HuH-7.5 (cell line): Measurements from ENCODE around the gene PIEZO2.
A peak's percentile ranks its signal among the peaks of the same experiment; 100 is the strongest.

Source experiments
- DNase-seq: peaks from one replicate; pipeline ENCODE4 v3.0.0; 2011; ENCODE audit warnings: low spot score

PIEZO2 gene

GRCh38 chr18:11027862-11028261 is 121.5 kb downstream of the PIEZO2 start:
- DNase-seq, result no peak

- no peak for DNase-seq
These were observed 123.7 kb downstream of the PIEZO2 start for GRCh38 chr18:11025671-11026070.

GRCh38 chr18:11024928-11025669 is 124.3 kb downstream of the PIEZO2 start:
- no peak for DNase-seq

GRCh38 chr18:11021477-11021876 is 127.9 kb downstream of the PIEZO2 start:
- no peak for DNase-seq

- DNase-seq, result no peak
These were observed 128.4 kb downstream of the PIEZO2 start for GRCh38 chr18:11020877-11021414.

GRCh38 chr18:11020161-11020853 is 129.1 kb downstream of the PIEZO2 start:
- no peak for DNase-seq

- no peak for DNase-seq
These were observed 129.9 kb downstream of the PIEZO2 start for GRCh38 chr18:11019295-11020105.

- DNase-seq, result no peak
These were observed 139.5 kb downstream of the PIEZO2 start for GRCh38 chr18:11009869-11010268.

GRCh38 chr18:11009147-11009546 is 140.2 kb downstream of the PIEZO2 start:
- no peak for DNase-seq

GRCh38 chr18:11008505-11008904 is 140.9 kb downstream of the PIEZO2 start:
- DNase-seq, result no peak

- DNase-seq, result peak; percentile 75
These were observed 143.8 kb downstream of the PIEZO2 start for GRCh38 chr18:11005528-11005927.

GRCh38 chr18:11004951-11005350 is 144.4 kb downstream of the PIEZO2 start:
- DNase-seq, result no peak

GRCh38 chr18:11004294-11004693 is 145.1 kb downstream of the PIEZO2 start:
- no peak for DNase-seq

GRCh38 chr18:11002796-11003195 is 146.6 kb downstream of the PIEZO2 start:
- no peak for DNase-seq

GRCh38 chr18:11002277-11002676 is 147.1 kb downstream of the PIEZO2 start:
- peak; percentile 35 for DNase-seq

GRCh38 chr18:11000071-11000470 is 149.3 kb downstream of the PIEZO2 start:
- DNase-seq, result no peak

GRCh38 chr18:10997885-10998284 is 151.5 kb downstream of the PIEZO2 start:
- no peak for DNase-seq

- no peak for DNase-seq
These were observed 153.8 kb downstream of the PIEZO2 start for GRCh38 chr18:10995550-10995949.

- no peak for DNase-seq
These were observed 159.9 kb downstream of the PIEZO2 start for GRCh38 chr18:10989486-10989885.

- DNase-seq, result no peak
These were observed 163.7 kb downstream of the PIEZO2 start for GRCh38 chr18:10985689-10986088.

- DNase-seq, result no peak
These were observed 170.0 kb downstream of the PIEZO2 start for GRCh38 chr18:10979411-10979810.

- DNase-seq, result no peak
These were observed 172.3 kb downstream of the PIEZO2 start for GRCh38 chr18:10977042-10977441.
